Measurements from ENCODE around the gene SEMA3G. TPM values are rescaled to one million over a fixed set of nuclear protein-coding genes. Genes with fewer than 3 reads are reported as not detected.

Gene SEMA3G
- total and polyA plus RNA-seq, 2 donors from 2014 or later: 25.7 to 28.2 TPM

DNA sequence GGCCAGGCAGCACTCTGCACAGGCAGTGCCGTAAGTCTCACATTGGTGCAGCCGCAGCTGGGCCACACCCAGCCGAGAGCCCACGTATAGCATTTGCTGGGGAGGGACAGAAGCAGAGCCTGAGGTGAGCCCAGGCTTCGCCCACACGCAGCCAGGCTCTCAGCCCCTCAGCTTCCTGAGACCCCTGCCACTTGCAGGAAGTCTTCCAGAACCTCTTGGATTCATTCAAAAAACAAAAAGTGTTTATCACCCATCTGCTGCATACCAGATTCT is 6.9 kb downstream of the SEMA3G start:
- Histone ChIP-seq H3K27me3 (ENCODE audit: control insufficient read depth, insufficient read depth, low read length) (no peaks in the 10 kb centered on the region), H3K27ac (ENCODE audit: low read depth in 2 of 2, low read length in 2 of 2) (no peak overlapping the region), H3K9ac (ENCODE audit: low read length in 3 of 3) (no peak overlapping the region), H3K4me1 (ENCODE audit: control insufficient read depth in 2 of 3, insufficient read depth in 2 of 3, low read depth in 1 of 3, low read length in 3 of 3) (peaks cover 0 to 6% (median 0%) of the 10 kb centered on the region in 3 donors), H3K4me3 (ENCODE audit: low read length in 3 of 3) (no peak overlapping the region), H3K9me3 (ENCODE audit: control insufficient read depth in 2 of 3, insufficient read depth in 1 of 3, low read length in 3 of 3) (no peaks in the 10 kb centered on the region), H3K36me3 (ENCODE audit: control insufficient read depth in 2 of 3, insufficient read depth in 3 of 3, low read length in 3 of 3) (no peaks in the 10 kb centered on the region)
- DNase-seq (no peak), FAIRE-seq (no peak)
- intact Hi-C loops (cut with DNase I): no loop called here
- TF ChIP-seq CTCF (IDR thresholded peaks at IDR 0.05; ENCODE audit: borderline replicate concordance, extremely low read depth, insufficient read depth): no peak

- no peaks in the 10 kb centered on the region for H3K9me3 ChIP-seq (ENCODE audit: control insufficient read depth in 2 of 3, insufficient read depth in 1 of 3, low read length in 3 of 3)
- no peak overlapping the region for H3K9ac ChIP-seq (ENCODE audit: low read length in 3 of 3)
- DNase-seq (peak in 2 of 5 donors; percentile 40 to 78), FAIRE-seq (no peak)
- no peaks in the 10 kb centered on the region for H3K36me3 ChIP-seq (ENCODE audit: control insufficient read depth in 2 of 3, insufficient read depth in 3 of 3, low read length in 3 of 3)
- H3K27me3 ChIP-seq (ENCODE audit: control insufficient read depth, insufficient read depth, low read length): no peaks in the 10 kb centered on the region
- intact Hi-C loops (cut with DNase I): no loop called here
- no peak overlapping the region for H3K4me3 ChIP-seq (ENCODE audit: low read length in 3 of 3)
- no peak overlapping the region for H3K27ac ChIP-seq (ENCODE audit: low read depth in 2 of 2, low read length in 2 of 2)
- TF ChIP-seq CTCF (IDR thresholded peaks at IDR 0.05; ENCODE audit: borderline replicate concordance, extremely low read depth, insufficient read depth): no peak
- H3K4me1 ChIP-seq (ENCODE audit: control insufficient read depth in 2 of 3, insufficient read depth in 2 of 3, low read depth in 1 of 3, low read length in 3 of 3): peaks cover 0 to 7% (median 3%) of the 10 kb centered on the region in 3 donors
These were observed 7.4 kb downstream of the SEMA3G start for GRCh38 chr3:52437326-52438103.

DNA sequence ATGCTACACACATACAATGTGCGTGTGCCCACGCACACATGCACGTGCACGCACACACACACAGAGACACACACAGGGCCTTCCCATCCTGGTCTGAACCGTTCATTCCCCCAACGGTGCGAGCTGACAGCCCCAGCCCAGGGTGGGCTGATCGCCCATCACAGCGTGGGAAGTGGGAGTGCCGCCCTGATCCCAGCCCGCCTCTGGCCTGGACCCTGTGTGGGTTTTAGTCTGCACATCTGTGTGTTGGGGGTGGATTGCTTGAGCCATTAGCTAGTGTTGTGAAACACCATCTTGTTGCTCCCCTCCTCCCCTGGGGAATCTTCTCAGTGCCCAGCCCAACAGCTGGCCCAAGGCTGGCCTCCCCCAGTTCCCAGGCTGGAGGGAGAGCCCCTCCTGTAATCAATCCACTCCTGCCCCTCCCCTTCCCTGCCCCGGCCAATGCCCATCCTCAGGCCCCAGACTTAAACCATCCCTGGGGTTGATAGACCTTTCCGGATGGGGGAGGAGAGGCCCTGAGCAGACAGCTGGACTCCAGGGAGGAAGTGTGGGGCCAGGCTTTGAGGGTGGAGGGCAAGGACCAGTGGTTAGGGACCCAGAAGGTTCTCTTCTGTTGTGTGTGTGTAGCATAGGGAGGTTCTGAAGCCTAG is 8.3 kb downstream of the SEMA3G start:
- intact Hi-C loops (cut with DNase I): no loop called here
- FAIRE-seq (no peak), DNase-seq (peak; percentile 60 to 89 (median 87))
- Histone ChIP-seq H3K36me3 (ENCODE audit: control insufficient read depth in 2 of 3, insufficient read depth in 3 of 3, low read length in 3 of 3) (no peaks in the 10 kb centered on the region), H3K9me3 (ENCODE audit: control insufficient read depth in 2 of 3, insufficient read depth in 1 of 3, low read length in 3 of 3) (no peaks in the 10 kb centered on the region), H3K27me3 (ENCODE audit: control insufficient read depth, insufficient read depth, low read length) (no peaks in the 10 kb centered on the region), H3K27ac (ENCODE audit: low read depth in 2 of 2, low read length in 2 of 2) (no peak overlapping the region), H3K9ac (ENCODE audit: low read length in 3 of 3) (no peak overlapping the region), H3K4me1 (ENCODE audit: control insufficient read depth in 2 of 3, insufficient read depth in 2 of 3, low read depth in 1 of 3, low read length in 3 of 3) (peaks cover 0 to 8% (median 7%) of the 10 kb centered on the region in 3 donors), H3K4me3 (ENCODE audit: low read length in 3 of 3) (no peak overlapping the region)
- TF ChIP-seq CTCF (IDR thresholded peaks at IDR 0.05; ENCODE audit: borderline replicate concordance, extremely low read depth, insufficient read depth): no peak

Measured in kidney (tissue), 14 donors.